Smooth muscle cell (in vitro differentiated cells): ENCODE data around the gene SEL1L2. TPM values are rescaled to one million over a fixed set of nuclear protein-coding genes. Genes with fewer than 3 reads are reported as not detected.

Experiments used
- DNase-seq: peaks from one replicate; lab custom pipeline; 2025; ENCODE audit not compliant: unreplicated experiment; lab: John Stamatoyannopoulos, UW
- H2AFZ ChIP-seq: fragments of 200-600 bp; sonication (generic); 2 replicates; pipeline ENCODE4 v1.6.0; 2016; ENCODE audit warnings: antibody characterized with exemption, low read depth, mild to moderate bottlenecking
- H3F3A ChIP-seq: fragments of 200-600 bp; sonication (generic); 2 replicates; pipeline ENCODE4 v1.6.0; 2017; ENCODE audit warnings: antibody characterized with exemption, low read depth
- H3K27ac ChIP-seq: fragments of 200-600 bp; sonication (generic); 2 replicates; pipeline ENCODE4 v1.5.1; 2016; ENCODE audit warnings: low read depth, mild to moderate bottlenecking
- H3K27me3 ChIP-seq: fragments of 200-600 bp; sonication (generic); 2 replicates; pipeline ENCODE4 v1.6.1; 2016; ENCODE audit warnings: low read depth, mild to moderate bottlenecking
- H3K36me3 ChIP-seq: fragments of 200-600 bp; sonication (generic); 2 replicates; pipeline ENCODE4 v1.5.1; 2016; ENCODE audit warnings: low read depth
- H3K4me1 ChIP-seq: fragments of 200-600 bp; sonication (generic); 2 replicates; pipeline ENCODE4 v1.5.1; 2016; ENCODE audit warnings: low read depth
- H3K4me2 ChIP-seq: fragments of 200-600 bp; sonication (generic); 2 replicates; pipeline ENCODE4 v1.6.0; 2016; ENCODE audit warnings: mild to moderate bottlenecking
- H3K4me3 ChIP-seq: fragments of 200-600 bp; sonication (generic); 2 replicates; pipeline ENCODE4 v1.5.1; 2016; ENCODE audit warnings: mild to moderate bottlenecking
- H3K79me2 ChIP-seq: fragments of 200-600 bp; sonication (generic); 2 replicates; pipeline ENCODE4 v1.6.0; 2016; ENCODE audit warnings: low read depth, mild to moderate bottlenecking
- H3K9ac ChIP-seq: fragments of 200-600 bp; sonication (generic); 2 replicates; pipeline ENCODE4 v1.6.0; 2016; ENCODE audit warnings: low read depth
- H3K9me3 ChIP-seq: fragments of 200-600 bp; sonication (generic); replicated peaks from 2 replicates; pipeline ENCODE4 v1.5.1; 2016; ENCODE audit warnings: low read depth
- H4K20me1 ChIP-seq: fragments of 200-600 bp; sonication (generic); 2 replicates; pipeline ENCODE4 v1.6.0; 2016; ENCODE audit warnings: low read depth
- CTCF ChIP-seq: fragments of 200-600 bp; sonication (generic); IDR thresholded peaks from 2 replicates; pipeline ENCODE4 v1.5.1; 2017; ENCODE audit warnings: borderline replicate concordance, mild to moderate bottlenecking, antibody characterized with exemption; ENCODE audit not compliant: insufficient read depth, poor library complexity, severe bottlenecking
- WGBS: methylation state at CpG from one replicate; pipeline ENCODE4 v1.1.7; 2016; ENCODE audit warnings: low lambda C conversion rate; 5-methylcytosine and 5-hydroxymethylcytosine counted together
- polyA plus RNA-seq: library from polyadenylated mRNA; unstranded; fragments of >200 nt; fragmentation: Nextera tagmentation; extraction: Ambion mirVana; gene quantifications from 2 replicates; pipeline ENCODE4 v1.2.1, GENCODE V29; 2016
- total RNA-seq: library from RNA; depleted of rRNA; stranded (reverse); fragments of >200 nt; gene quantifications from 2 replicates; pipeline ENCODE4 v1.2.3, GENCODE V29; 2014

Gene SEL1L2
- total and polyA plus RNA-seq, 2 experiments from 2014 or later: not detected

- Histone ChIP-seq H3K9me3 (no peaks in the 10 kb centered on the region), H3K4me2 (no peak overlapping the region), H3K27me3 (no peaks in the 10 kb centered on the region), H4K20me1 (no peaks in the 10 kb centered on the region), H3K4me1 (no peaks in the 10 kb centered on the region), H3K9ac (no peak overlapping the region), H3K27ac (no peak overlapping the region), H2AFZ (no peak overlapping the region), H3K79me2 (no peaks in the 10 kb centered on the region), H3K4me3 (no peak overlapping the region), H3K36me3 (no peaks in the 10 kb centered on the region), H3F3A (no peaks in the 10 kb centered on the region)
- 88% methylated on average over 1 of the region's 1 CpG for WGBS
- no peak for DNase-seq
- TF ChIP-seq CTCF: no peak
Observed at GRCh38 chr20:14030991-14031390, 40.6 kb upstream of the SEL1L2 start.

- Histone ChIP-seq H3K4me1 (no peaks in the 10 kb centered on the region), H3K9ac (no peak overlapping the region), H4K20me1 (no peaks in the 10 kb centered on the region), H3K79me2 (no peaks in the 10 kb centered on the region), H3K36me3 (no peaks in the 10 kb centered on the region), H3K27me3 (no peaks in the 10 kb centered on the region), H3K27ac (no peak overlapping the region), H3K9me3 (peaks cover 5% of the 10 kb centered on the region), H3K4me2 (no peak overlapping the region), H3K4me3 (no peak overlapping the region), H2AFZ (no peak overlapping the region), H3F3A (no peaks in the 10 kb centered on the region)
- WGBS: 95% methylated on average over 3 of the region's 3 CpGs
- DNase-seq: no peak
- no peak for TF ChIP-seq CTCF
Observed at GRCh38 chr20:14012671-14013070, 22.3 kb upstream of the SEL1L2 start.

- no peak overlapping the region for H3K27ac ChIP-seq
- H3K9me3 ChIP-seq: no peaks in the 10 kb centered on the region
- H3K79me2 ChIP-seq: no peaks in the 10 kb centered on the region
- 66% methylated on average over 2 of the region's 2 CpGs for WGBS
- H3K36me3 ChIP-seq: no peaks in the 10 kb centered on the region
- no peaks in the 10 kb centered on the region for H3K27me3 ChIP-seq
- no peak for TF ChIP-seq CTCF
- no peaks in the 10 kb centered on the region for H3F3A ChIP-seq
- DNase-seq: no peak
- no peaks in the 10 kb centered on the region for H3K4me1 ChIP-seq
- H2AFZ ChIP-seq: no peak overlapping the region
- no peak overlapping the region for H3K9ac ChIP-seq
- no peaks in the 10 kb centered on the region for H4K20me1 ChIP-seq
- H3K4me2 ChIP-seq: no peak overlapping the region
- H3K4me3 ChIP-seq: no peak overlapping the region
Observed at GRCh38 chr20:14009208-14009607, 18.8 kb upstream of the SEL1L2 start.

GRCh38 chr20:14005996-14006395 lies 15.6 kb upstream of the SEL1L2 start:
- no peaks in the 10 kb centered on the region for H3K36me3 ChIP-seq
- H3K27me3 ChIP-seq: no peaks in the 10 kb centered on the region
- no peak overlapping the region for H3K9ac ChIP-seq
- TF ChIP-seq CTCF: no peak
- no peaks in the 10 kb centered on the region for H3K79me2 ChIP-seq
- WGBS: 92% methylated on average over 4 of the region's 4 CpGs
- no peak overlapping the region for H2AFZ ChIP-seq
- H3F3A ChIP-seq: no peaks in the 10 kb centered on the region
- no peak overlapping the region for H3K4me2 ChIP-seq
- no peak overlapping the region for H3K27ac ChIP-seq
- no peaks in the 10 kb centered on the region for H3K4me1 ChIP-seq
- H3K9me3 ChIP-seq: no peaks in the 10 kb centered on the region
- no peak overlapping the region for H3K4me3 ChIP-seq
- no peaks in the 10 kb centered on the region for H4K20me1 ChIP-seq
- no peak for DNase-seq
